ENCODE results near the gene TOM1L2.

The TOM1L2 gene

DNA sequence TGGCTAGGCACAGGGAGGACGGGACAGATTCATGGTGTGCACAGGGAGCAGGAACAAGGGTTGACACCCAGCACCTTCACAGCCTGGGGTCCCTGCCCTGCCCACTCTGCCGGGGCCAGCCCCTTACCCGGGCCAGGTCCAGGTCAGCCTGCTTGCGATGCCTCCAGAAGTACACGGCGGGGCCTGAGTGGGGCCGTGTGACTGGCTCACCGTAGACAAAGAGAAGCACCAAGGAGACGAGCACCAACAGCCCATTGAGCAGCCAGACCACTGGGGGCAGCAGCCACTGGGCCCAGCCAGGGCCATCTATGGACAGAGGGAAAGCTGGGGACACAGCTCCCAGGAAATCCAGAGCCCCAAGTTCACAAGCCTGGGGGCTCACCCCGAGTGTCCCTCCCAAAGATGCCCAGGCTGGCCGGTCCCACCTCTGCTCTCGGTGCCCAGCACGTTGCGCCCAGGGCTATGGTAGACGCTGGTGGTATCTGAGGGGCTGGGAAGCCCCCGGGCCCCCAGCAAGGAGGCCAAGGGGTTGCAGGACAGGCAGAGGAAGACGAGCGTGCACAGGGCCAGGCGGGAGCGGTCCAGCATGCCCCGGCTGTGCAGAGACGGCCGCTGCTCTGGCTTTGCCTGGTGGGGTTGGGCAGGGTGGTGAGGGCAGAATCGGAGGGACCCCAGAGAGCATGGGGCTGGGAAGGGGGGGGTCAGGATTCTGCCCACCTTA is 155.2 kb downstream of the TOM1L2 start:
- Histone ChIP-seq H3K4me3 (ENCODE audit: low read length) (no peak overlapping the region), H3K79me2 (ENCODE audit: control insufficient read depth, low read length) (peaks cover 23% of the 10 kb centered on the region), H3F3A (ENCODE audit: control insufficient read depth, insufficient read depth) (peaks cover 2% of the 10 kb centered on the region), H3K4me2 (ENCODE audit: low read length) (no peak overlapping the region), H3K9me2 (replicated peaks; ENCODE audit: control insufficient read depth, low read length) (no peaks in the 10 kb centered on the region), H3K9me3 (ENCODE audit: control insufficient read depth, insufficient read depth, low read length) (no peaks in the 10 kb centered on the region), H4K20me1 (ENCODE audit: control insufficient read depth, insufficient read depth, low read depth, low read length) (peaks cover 2% of the 10 kb centered on the region; the same call in 1 of the 2 replicates), H3K27me3 (ENCODE audit: control insufficient read depth, low read length) (no peaks in the 10 kb centered on the region), H3K36me3 (ENCODE audit: control insufficient read depth, low read length) (peaks cover 92% of the 10 kb centered on the region), H3K4me1 (ENCODE audit: control insufficient read depth, low read length) (peaks cover 24% of the 10 kb centered on the region), H3K27ac (ENCODE audit: low read depth, low read length) (no peak overlapping the region)
- TF ChIP-seq CTCF (IDR thresholded peaks at IDR 0.05; ENCODE audit: low read depth, low read length, poor library complexity, severe bottlenecking) (no peak), EZH2phosphoT487 (IDR thresholded peaks at IDR 0.05; ENCODE audit: borderline replicate concordance, low read length) (no peak)

GRCh38 chr17:17816240-17816814 is 155.9 kb downstream of the TOM1L2 start:
- TF ChIP-seq CTCF (IDR thresholded peaks at IDR 0.05; ENCODE audit: low read depth, low read length, poor library complexity, severe bottlenecking): no peak
- TF ChIP-seq EZH2phosphoT487 (IDR thresholded peaks at IDR 0.05; ENCODE audit: borderline replicate concordance, low read length): no peak
- Histone ChIP-seq H4K20me1 (ENCODE audit: control insufficient read depth, insufficient read depth, low read depth, low read length) (peaks cover 2% of the 10 kb centered on the region; the same call in 1 of the 2 replicates), H3F3A (ENCODE audit: control insufficient read depth, insufficient read depth) (peaks cover 5% of the 10 kb centered on the region), H3K27ac (ENCODE audit: low read depth, low read length) (no peak overlapping the region), H3K79me2 (ENCODE audit: control insufficient read depth, low read length) (peaks cover 16% of the 10 kb centered on the region), H3K9me3 (ENCODE audit: control insufficient read depth, insufficient read depth, low read length) (no peaks in the 10 kb centered on the region), H3K36me3 (ENCODE audit: control insufficient read depth, low read length) (peaks cover 92% of the 10 kb centered on the region), H3K27me3 (ENCODE audit: control insufficient read depth, low read length) (no peaks in the 10 kb centered on the region), H3K4me2 (ENCODE audit: low read length) (no peak overlapping the region), H3K4me1 (ENCODE audit: control insufficient read depth, low read length) (peaks cover 17% of the 10 kb centered on the region), H3K4me3 (ENCODE audit: low read length) (no peak overlapping the region), H3K9me2 (replicated peaks; ENCODE audit: control insufficient read depth, low read length) (no peaks in the 10 kb centered on the region)

DNA sequence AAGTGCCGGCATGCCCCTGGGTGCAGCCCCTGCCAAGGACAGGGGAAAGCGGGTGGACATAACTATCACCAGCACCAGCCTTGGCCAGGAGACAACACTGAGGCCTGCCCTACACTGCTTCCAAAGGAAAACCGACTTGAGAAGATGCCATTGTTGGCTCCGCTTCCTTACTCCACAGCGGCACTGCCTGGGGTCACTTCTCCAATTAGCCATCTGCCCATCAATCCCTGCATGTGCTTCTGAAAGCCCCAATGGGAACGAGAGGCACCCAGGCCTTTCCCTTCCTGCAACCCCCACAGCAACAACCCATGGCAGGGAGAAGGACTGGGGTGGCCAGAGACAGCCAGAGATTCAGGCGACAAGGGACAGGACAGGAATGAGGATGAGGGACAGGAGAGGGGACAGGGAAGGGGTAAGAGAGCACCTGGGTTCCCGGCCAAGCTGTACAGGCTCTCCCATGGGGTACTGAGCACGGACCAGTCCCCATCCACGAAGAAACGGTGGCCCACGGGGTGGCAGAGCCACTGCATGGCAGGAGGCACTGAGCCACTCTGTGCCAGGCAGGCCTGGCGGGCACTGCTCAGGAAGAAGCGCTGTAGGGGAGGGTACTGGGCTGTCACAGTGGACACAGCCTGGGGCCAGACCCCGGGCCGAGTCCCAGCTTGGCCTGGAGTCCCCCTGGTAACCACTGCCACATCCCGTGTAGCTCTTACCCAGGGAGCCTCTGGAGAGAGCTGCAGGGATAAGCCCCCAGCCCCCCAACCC is 156.6 kb downstream of the TOM1L2 start:
- Histone ChIP-seq H3F3A (ENCODE audit: control insufficient read depth, insufficient read depth) (peaks cover 9% of the 10 kb centered on the region), H3K79me2 (ENCODE audit: control insufficient read depth, low read length) (peaks cover 9% of the 10 kb centered on the region), H3K4me3 (ENCODE audit: low read length) (no peak overlapping the region), H3K27me3 (ENCODE audit: control insufficient read depth, low read length) (no peaks in the 10 kb centered on the region), H3K27ac (ENCODE audit: low read depth, low read length) (no peak overlapping the region), H3K4me1 (ENCODE audit: control insufficient read depth, low read length) (peaks cover 10% of the 10 kb centered on the region), H3K4me2 (ENCODE audit: low read length) (no peak overlapping the region), H3K9me2 (replicated peaks; ENCODE audit: control insufficient read depth, low read length) (no peaks in the 10 kb centered on the region), H3K36me3 (ENCODE audit: control insufficient read depth, low read length) (peaks cover 91% of the 10 kb centered on the region), H4K20me1 (ENCODE audit: control insufficient read depth, insufficient read depth, low read depth, low read length) (peaks cover 2% of the 10 kb centered on the region; the same call in 1 of the 2 replicates), H3K9me3 (ENCODE audit: control insufficient read depth, insufficient read depth, low read length) (no peaks in the 10 kb centered on the region)
- TF ChIP-seq EZH2phosphoT487 (IDR thresholded peaks at IDR 0.05; ENCODE audit: borderline replicate concordance, low read length): no peak
